Thoracic aorta (tissue), 2 donors: ENCODE data around the gene ANTXR2. TPM values are rescaled to one million over a fixed set of nuclear protein-coding genes. Genes with fewer than 3 reads are reported as not detected.

Experiments
- ATAC-seq: fragments of 150-250 bp; one replicate; pipeline ENCODE4 v1.8.0; 2017; ENCODE audit warnings: low read depth; ENCODE audit not compliant: insufficient number of reproducible peaks, low FRiP score
- DNase-seq: peaks from one replicate; pipeline ENCODE4 v3.0.0-alpha.2; 2020; ENCODE audit warnings: low spot score
- H3K27ac ChIP-seq, 2 donors: fragments of 200-600 bp; sonication (generic); 1 replicate in 1 of 2; 2 replicates in 1 of 2; pipeline ENCODE4 v1.5.1; 2016; ENCODE audit warnings: mild to moderate bottlenecking in 2 of 2, moderate library complexity in 2 of 2
- H3K27me3 ChIP-seq: fragments of 200-600 bp; sonication (generic); replicated peaks from 2 replicates; pipeline ENCODE4 v1.6.0; 2016; ENCODE audit warnings: mild to moderate bottlenecking; ENCODE audit not compliant: insufficient read depth
- H3K36me3 ChIP-seq: fragments of 200-600 bp; sonication (generic); one replicate; pipeline ENCODE4 v1.5.1; 2016
- H3K4me1 ChIP-seq, 2 donors: fragments of 200-600 bp; sonication (generic); 1 replicate in 1 of 2; 2 replicates in 1 of 2; pipeline versions ENCODE4 v1.5.1 to v1.6.0; 2016; ENCODE audit warnings: low read depth in 2 of 2, mild to moderate bottlenecking in 1 of 2; ENCODE audit not compliant: control insufficient read depth in 1 of 2
- H3K4me3 ChIP-seq: fragments of 200-600 bp; sonication (generic); 2 replicates; pipeline ENCODE4 v1.5.1; 2016; ENCODE audit warnings: mild to moderate bottlenecking
- H3K9me3 ChIP-seq: fragments of 200-600 bp; sonication (generic); 2 replicates; pipeline ENCODE4 v1.5.1; 2016
- CTCF ChIP-seq: fragments of 200-600 bp; sonication (generic); IDR thresholded peaks from one replicate; pipeline ENCODE4 v1.5.1; 2019; ENCODE audit warnings: antibody characterized with exemption
- total RNA-seq, 2 donors: library from RNA; depleted of rRNA; stranded (reverse); fragments of >200 nt; gene quantifications; one replicate each; pipeline versions ENCODE4 v1.1.0 to v1.2.3, GENCODE V29; 2016

Gene ANTXR2
- total RNA-seq, 2 donors from 2014 or later: 48.3 to 63.8 TPM

GRCh38 chr4:79959652-79960051, 113.4 kb downstream of the ANTXR2 start:
- H3K36me3 ChIP-seq: peaks cover 3% of the 10 kb centered on the region
- no peak overlapping the region for H3K4me3 ChIP-seq
- no peaks in the 10 kb centered on the region for H3K27me3 ChIP-seq
- no peak for ATAC-seq
- no peaks in the 10 kb centered on the region for H3K9me3 ChIP-seq
- TF ChIP-seq CTCF: no peak
- H3K4me1 ChIP-seq: no peaks in the 10 kb centered on the region
- no peak for DNase-seq
- H3K27ac ChIP-seq: no peak overlapping the region

- ATAC-seq: no peak
These were observed 114.4 kb downstream of the ANTXR2 start for GRCh38 chr4:79958466-79959264.

GRCh38 chr4:79949178-79949577, 123.9 kb downstream of the ANTXR2 start:
- Histone ChIP-seq H3K9me3 (no peaks in the 10 kb centered on the region), H3K36me3 (no peaks in the 10 kb centered on the region), H3K4me1 (peaks cover 0 to 2% of the 10 kb centered on the region in 2 donors), H3K4me3 (no peak overlapping the region), H3K27me3 (no peaks in the 10 kb centered on the region), H3K27ac (no peak overlapping the region)
- TF ChIP-seq CTCF: no peak
- DNase-seq (no peak), ATAC-seq (no peak)

More at GRCh38 chr4:79958466-79959264, 114.4 kb downstream of the ANTXR2 start:
- H3K4me1 ChIP-seq: no peaks in the 10 kb centered on the region
- TF ChIP-seq CTCF: no peak
- no peaks in the 10 kb centered on the region for H3K36me3 ChIP-seq
- DNase-seq: no peak
- H3K27ac ChIP-seq: no peak overlapping the region
- H3K27me3 ChIP-seq: no peaks in the 10 kb centered on the region
- no peak overlapping the region for H3K4me3 ChIP-seq
- no peaks in the 10 kb centered on the region for H3K9me3 ChIP-seq

- Histone ChIP-seq H3K4me1 (peaks cover 0 to 2% of the 10 kb centered on the region in 2 donors), H3K4me3 (no peak overlapping the region), H3K27me3 (no peaks in the 10 kb centered on the region), H3K9me3 (no peaks in the 10 kb centered on the region), H3K36me3 (no peaks in the 10 kb centered on the region), H3K27ac (no peak overlapping the region)
- no peak for DNase-seq
- ATAC-seq: no peak
- no peak for TF ChIP-seq CTCF
These were observed 124.3 kb downstream of the ANTXR2 start for GRCh38 chr4:79948739-79949138.

- TF ChIP-seq CTCF: no peak
- ATAC-seq (no peak), DNase-seq (no peak)
- H3K4me1 ChIP-seq: peaks cover 0 to 2% of the 10 kb centered on the region in 2 donors
- no peaks in the 10 kb centered on the region for H3K27me3 ChIP-seq
- H3K9me3 ChIP-seq: no peaks in the 10 kb centered on the region
- H3K27ac ChIP-seq: no peak overlapping the region
- H3K36me3 ChIP-seq: no peaks in the 10 kb centered on the region
- no peak overlapping the region for H3K4me3 ChIP-seq
These were observed 124.8 kb downstream of the ANTXR2 start for GRCh38 chr4:79948261-79948660.
